PC-3 (cell line): ENCODE measurements around the gene PLXNC1. TPM values are rescaled to one million over a fixed set of nuclear protein-coding genes. Genes with fewer than 3 reads are reported as not detected.

Experiments used
- ATAC-seq: fragments of 200-7000 bp; cut with Tn5 transposase; 2 replicates; pipeline ENCODE4 v1.9.1; 2020; ENCODE audit warnings: mild to moderate bottlenecking, moderate library complexity
- BruUV-seq: library from RNA; stranded (reverse); fragments of 400-500 nt; replicated peaks from 2 replicates; lab custom pipeline; 2021; lab: Mats Ljungman, UMichigan
- CTCF ChIA-PET: fragments of 300-600 bp; sonication (Branson Sonifier 250); formaldehyde crosslinking; loops from one replicate; lab custom pipeline; 2022; ENCODE audit warnings: antibody characterized with exemption; lab: Charles Lee
- POLR2A ChIA-PET: fragments of 300-600 bp; sonication (Branson Sonifier 250); formaldehyde crosslinking; loops from one replicate; lab custom pipeline; 2022; ENCODE audit warnings: antibody characterized with exemption; ENCODE audit not compliant: unreplicated experiment; lab: Charles Lee
- DNase-seq: peaks from one replicate; pipeline ENCODE4 v3.0.0-alpha.2; 2015
- H2AFZ ChIP-seq: fragments of 300-600 bp; sonication (generic); 2 replicates; pipeline ENCODE4 v1.6.0; 2016; ENCODE audit warnings: antibody characterized with exemption, low read length
- H3F3A ChIP-seq: fragments of 300-600 bp; sonication (generic); one replicate; pipeline ENCODE4 v1.6.0; 2017; ENCODE audit warnings: antibody characterized with exemption, low read length, control low read depth, mild to moderate bottlenecking; ENCODE audit not compliant: unreplicated experiment
- H3K27ac ChIP-seq: fragments of 300-600 bp; sonication (generic); 2 replicates; pipeline ENCODE4 v1.5.1; 2016; ENCODE audit warnings: mild to moderate bottlenecking, low read length
- H3K27me3 ChIP-seq: fragments of 300-600 bp; sonication (generic); 2 replicates; pipeline ENCODE4 v1.6.1; 2016; ENCODE audit warnings: low read length, mixed read lengths
- H3K36me3 ChIP-seq: fragments of 300-600 bp; sonication (generic); 2 replicates; pipeline ENCODE4 v1.6.1; 2016; ENCODE audit warnings: low read depth, mixed run types, low read length, mixed read lengths
- H3K4me1 ChIP-seq: fragments of 300-600 bp; sonication (generic); 2 replicates; pipeline ENCODE4 v1.5.1; 2016; ENCODE audit warnings: low read length; ENCODE audit not compliant: insufficient read depth
- H3K4me2 ChIP-seq: fragments of 300-600 bp; sonication (generic); 2 replicates; pipeline ENCODE4 v1.6.0; 2016; ENCODE audit warnings: low read length
- H3K4me3 ChIP-seq: fragments of 300-600 bp; sonication (generic); 2 replicates; pipeline ENCODE4 v1.5.1; 2016; ENCODE audit warnings: mild to moderate bottlenecking, low read length, mixed read lengths
- H3K79me2 ChIP-seq: fragments of 300-600 bp; sonication (generic); 2 replicates; pipeline ENCODE4 v1.6.1; 2017; ENCODE audit warnings: low read length, mixed read lengths
- H3K9ac ChIP-seq: fragments of 300-600 bp; sonication (generic); 2 replicates; pipeline ENCODE4 v1.6.0; 2016; ENCODE audit warnings: mild to moderate bottlenecking, low read length
- H3K9me2 ChIP-seq: fragments of 300-600 bp; sonication (generic); replicated peaks from 2 replicates; pipeline ENCODE4 v1.6.1; 2016; ENCODE audit warnings: mixed run types, low read length, mixed read lengths
- H3K9me3 ChIP-seq: fragments of 300-600 bp; sonication (generic); 2 replicates; pipeline ENCODE4 v1.6.1; 2016; ENCODE audit warnings: low read length, mixed read lengths
- H4K20me1 ChIP-seq: fragments of 300-600 bp; sonication (generic); 2 replicates; pipeline ENCODE4 v1.6.1; 2016; ENCODE audit warnings: low read length, mixed read lengths
- CTCF ChIP-seq: fragments of 300-600 bp; sonication (generic); conservative IDR thresholded peaks from 2 replicates; pipeline ENCODE4 v1.5.1; 2017; ENCODE audit warnings: antibody characterized with exemption, low read depth, mild to moderate bottlenecking, low read length
- EZH2 ChIP-seq: fragments of 300-600 bp; sonication (generic); IDR thresholded peaks from one replicate; pipeline ENCODE4 v1.6.1; 2017; ENCODE audit warnings: antibody characterized with exemption, mild to moderate bottlenecking, low read length; ENCODE audit not compliant: unreplicated experiment
- EZH2phosphoT487 ChIP-seq: fragments of 300-600 bp; sonication (generic); IDR thresholded peaks from 2 replicates; pipeline ENCODE4 v1.6.1; 2018; ENCODE audit warnings: mild to moderate bottlenecking, antibody characterized with exemption, low read length, borderline replicate concordance
- intact Hi-C: fragments of 100-400 bp; cut with micrococcal nuclease; formaldehyde crosslinking; loops from 2 replicates; pipeline ENCODE4 v1.9.0; 2023
- total RNA-seq: library from RNA; depleted of rRNA; stranded (reverse); fragments of >200 nt; gene quantifications from 2 replicates; pipeline ENCODE4 v1.2.3, GENCODE V29; 2014

PLXNC1 gene
- total RNA-seq, 1 experiment from 2014 or later = 0.15 TPM

- H4K20me1 ChIP-seq = no peaks in the 10 kb centered on the region
- no TSS peak for BruUV-seq
- DNase-seq (no peak), ATAC-seq (no peak)
- peak overlapping the region; percentile 11; the same call in 1 of the 2 replicates for H3K27ac ChIP-seq
- H3K9ac ChIP-seq = no peak overlapping the region
- H3K4me1 ChIP-seq = peaks cover 26% of the 10 kb centered on the region
- no peak overlapping the region for H3K4me3 ChIP-seq
- no peak overlapping the region for H3K4me2 ChIP-seq
- TF ChIP-seq EZH2 (no peak), EZH2phosphoT487 (no peak), CTCF (no peak)
- ChIA-PET CTCF (no interaction called here), POLR2A (no interaction called here)
- H3K9me3 ChIP-seq = no peaks in the 10 kb centered on the region
- H3K36me3 ChIP-seq = no peaks in the 10 kb centered on the region
- no peak overlapping the region for H2AFZ ChIP-seq
- intact Hi-C loops = no loop called here
- peaks cover 6% of the 10 kb centered on the region; the same call in 1 of the 2 replicates for H3K27me3 ChIP-seq
- H3K79me2 ChIP-seq = no peaks in the 10 kb centered on the region
- H3F3A ChIP-seq = no peaks in the 10 kb centered on the region
- H3K9me2 ChIP-seq = no peaks in the 10 kb centered on the region
Measured at GRCh38 chr12:94179723-94180122, 31.3 kb downstream of the PLXNC1 start.

- Histone ChIP-seq H3K27me3 (peaks cover 9% of the 10 kb centered on the region; the same call in 1 of the 2 replicates), H3K9ac (no peak overlapping the region), H3K9me3 (no peaks in the 10 kb centered on the region), H3K4me2 (0 out of 2 replicates have a peak overlapping the region, but pooled peaks have one; percentile 0), H3K4me1 (peaks cover 23% of the 10 kb centered on the region), H3K79me2 (no peaks in the 10 kb centered on the region), H3K9me2 (no peaks in the 10 kb centered on the region), H4K20me1 (no peaks in the 10 kb centered on the region), H3F3A (no peaks in the 10 kb centered on the region), H3K27ac (peak overlapping the region; percentile 34), H2AFZ (no peak overlapping the region), H3K4me3 (no peak overlapping the region), H3K36me3 (no peaks in the 10 kb centered on the region)
- no TSS peak for BruUV-seq
- intact Hi-C loops = no loop called here
- CTCF ChIA-PET = interaction anchor here (0.6 kb wide), 1 partner anchor 78 kb away, joined by 3 read pairs; no protein-coding TSS in a partner anchor
- POLR2A ChIA-PET = no interaction called here
- ATAC-seq = peak; percentile 98
- TF ChIP-seq EZH2 (no peak), CTCF (no peak)
- peak; percentile 86 for DNase-seq
Measured at GRCh38 chr12:94180558-94181296, 32.4 kb downstream of the PLXNC1 start.
